Liver (tissue), 9 donors: ENCODE results near the gene NAALADL1. TPM values are rescaled to one million over a fixed set of nuclear protein-coding genes. Genes with fewer than 3 reads are reported as not detected.

Experiments used
- DNase-seq: peaks from one replicate; pipeline ENCODE4 v3.0.0-alpha.2; 2017; ENCODE audit warnings: low spot score
- H3K27ac ChIP-seq, 2 donors: one replicate each; pipeline ENCODE4 v1.7.0; 2013; ENCODE audit warnings: inconsistent platforms in 2 of 2, low read length in 2 of 2, control low read depth in 1 of 2, low read depth in 1 of 2, mild to moderate bottlenecking in 1 of 2
- H3K27me3 ChIP-seq, 4 donors: one replicate each; pipeline versions ENCODE4 v1.6.1 to v1.7.0; 2013; ENCODE audit warnings: low read length in 3 of 4, inconsistent platforms in 1 of 4, mild to moderate bottlenecking in 1 of 4, moderate library complexity in 1 of 4; ENCODE audit not compliant: control insufficient read depth in 4 of 4, insufficient read depth in 4 of 4
- H3K36me3 ChIP-seq, 4 donors: one replicate each; pipeline versions ENCODE4 v1.6.1 to v1.7.0; 2013; ENCODE audit warnings: low read length in 3 of 4, mild to moderate bottlenecking in 3 of 4, low read depth in 1 of 4, moderate library complexity in 1 of 4; ENCODE audit not compliant: control insufficient read depth in 4 of 4, insufficient read depth in 3 of 4
- H3K4me1 ChIP-seq, 4 donors: one replicate each; pipeline versions ENCODE4 v1.6.1 to v1.7.0; 2013; ENCODE audit warnings: low read length in 3 of 4, mild to moderate bottlenecking in 3 of 4, moderate library complexity in 1 of 4; ENCODE audit not compliant: control insufficient read depth in 4 of 4, insufficient read depth in 4 of 4
- H3K4me3 ChIP-seq, 3 donors: one replicate each; pipeline versions ENCODE4 v1.6.1 to v1.7.0; 2013; ENCODE audit warnings: low read length in 3 of 3, control low read depth in 1 of 3, low read depth in 1 of 3, mild to moderate bottlenecking in 1 of 3
- H3K9ac ChIP-seq, 2 donors: one replicate each; pipeline ENCODE4 v1.7.0; 2013; ENCODE audit warnings: low read length in 2 of 2, mild to moderate bottlenecking in 2 of 2, moderate library complexity in 2 of 2, control low read depth in 1 of 2, low read depth in 1 of 2
- H3K9me3 ChIP-seq, 4 donors: one replicate each; pipeline versions ENCODE4 v1.6.1 to v1.7.0; 2013; ENCODE audit warnings: low read length in 3 of 4; ENCODE audit not compliant: control insufficient read depth in 4 of 4
- ATF3 ChIP-seq: IDR thresholded peaks from 2 replicates; pipeline ENCODE4 v1.6.1; 2016; ENCODE audit warnings: antibody characterized with exemption
- CTCF ChIP-seq: fragments of 150-350 bp; IDR thresholded peaks from 2 replicates; pipeline ENCODE4 v1.5.1; 2017; ENCODE audit warnings: improper control_type of control experiment, low read depth, low read length; ENCODE audit not compliant: missing input control
- EGR1 ChIP-seq, 2 donors: IDR thresholded peaks; 2 replicates each; pipeline ENCODE4 v1.6.1; 2016 to 2018; ENCODE audit warnings: antibody characterized with exemption in 2 of 2, low read depth in 2 of 2
- FOXA1 ChIP-seq: IDR thresholded peaks from 2 replicates; pipeline ENCODE4 v1.6.1; 2016; ENCODE audit warnings: antibody characterized with exemption
- FOXA2 ChIP-seq: IDR thresholded peaks from 2 replicates; pipeline ENCODE4 v1.6.1; 2016; ENCODE audit warnings: antibody characterized with exemption
- HNF4A ChIP-seq, 2 donors: conservative IDR thresholded peaks; 2 replicates each; pipeline ENCODE4 v1.6.1; 2016; ENCODE audit warnings: antibody characterized with exemption in 2 of 2, mild to moderate bottlenecking in 2 of 2
- HNF4G ChIP-seq: IDR thresholded peaks from 2 replicates; pipeline ENCODE4 v1.6.1; 2016; ENCODE audit warnings: antibody characterized with exemption
- JUND ChIP-seq, 2 donors: IDR thresholded peaks; 2 replicates each; pipeline ENCODE4 v1.6.1; 2016; ENCODE audit warnings: antibody characterized with exemption in 2 of 2
- MAX ChIP-seq: IDR thresholded peaks from 2 replicates; pipeline ENCODE4 v1.6.1; 2016; ENCODE audit warnings: antibody characterized with exemption
- NR2F2 ChIP-seq: IDR thresholded peaks from 2 replicates; pipeline ENCODE4 v1.6.1; 2016; ENCODE audit warnings: antibody characterized with exemption
- RAD21 ChIP-seq, 2 donors: IDR thresholded peaks; 2 replicates each; pipeline ENCODE4 v1.6.1; 2016; ENCODE audit warnings: antibody characterized with exemption in 2 of 2, mild to moderate bottlenecking in 2 of 2
- REST ChIP-seq: IDR thresholded peaks from 2 replicates; pipeline ENCODE4 v1.6.1; 2016; ENCODE audit warnings: antibody characterized with exemption, mild to moderate bottlenecking
- RXRA ChIP-seq, 2 donors: IDR thresholded peaks; 2 replicates each; pipeline ENCODE4 v1.6.1; 2017 to 2018; ENCODE audit warnings: antibody characterized with exemption in 2 of 2, mild to moderate bottlenecking in 1 of 2
- SP1 ChIP-seq: IDR thresholded peaks from 2 replicates; pipeline ENCODE4 v1.6.1; 2018; ENCODE audit warnings: antibody characterized with exemption, mild to moderate bottlenecking
- TAF1 ChIP-seq: conservative IDR thresholded peaks from 2 replicates; pipeline ENCODE4 v1.6.1; 2016; ENCODE audit warnings: antibody characterized with exemption, mild to moderate bottlenecking
- YY1 ChIP-seq: IDR thresholded peaks from 2 replicates; pipeline ENCODE4 v1.6.1; 2016; ENCODE audit warnings: antibody characterized with exemption, mild to moderate bottlenecking
- ZBTB33 ChIP-seq: IDR thresholded peaks from 2 replicates; pipeline ENCODE4 v1.6.1; 2016; ENCODE audit warnings: antibody characterized with exemption
- WGBS: extraction: QIAGEN DNeasy Blood & Tissue Kit; methylation state at CpG from one replicate; pipeline ENCODE4 v1.1.7; 2013; 5-methylcytosine and 5-hydroxymethylcytosine counted together
- polyA plus RNA-seq, 2 donors: library from polyadenylated mRNA; stranded (reverse) in 1 of 2; unstranded in 1 of 2; fragments of 200-250 nt in 1 of 2; fragments of >200 nt in 1 of 2; fragmentation: Nextera tagmentation in 1 of 2; extraction: Ambion mirVana in 1 of 2; gene quantifications; one replicate each; pipeline versions ENCODE4 v1.2.1 to v1.2.3, GENCODE V29; 2013 to 2015
- total RNA-seq, 2 donors: library from RNA; depleted of rRNA; stranded (reverse); fragments of >200 nt; gene quantifications; one replicate each; pipeline ENCODE4 v1.2.3, GENCODE V29; 2014
- donor health status: healthy.
- donor health status: healthy.
- donor health status: healthy.
- donor health status: healthy.
- donor health status: healthy.

Gene NAALADL1
- total and polyA plus RNA-seq, 4 donors, result 1.2 to 2.1 (median 1.6) TPM

GRCh38 chr11:65107751-65108468, 49.6 kb upstream of the NAALADL1 start:
- Histone ChIP-seq H3K27ac (no peak overlapping the region), H3K4me3 (no peak overlapping the region), H3K9ac (no peak overlapping the region), H3K4me1 (peaks cover 11 to 39% (median 26%) of the 10 kb centered on the region in 4 donors), H3K9me3 (no peaks in the 10 kb centered on the region), H3K36me3 (peaks cover 3 to 13% (median 8%) of the 10 kb centered on the region in 4 donors), H3K27me3 (no peaks in the 10 kb centered on the region)
- TF ChIP-seq JUND (IDR thresholded peaks at IDR 0.05) (no peak), HNF4G (no peak), ATF3 (no peak), CTCF (no peak), HNF4A (conservative IDR thresholded peaks at IDR 0.05) (no peak), FOXA2 (no peak), RXRA (IDR thresholded peaks at IDR 0.05) (no peak), RAD21 (IDR thresholded peaks at IDR 0.05) (no peak), MAX (no peak), REST (no peak), ZBTB33 (no peak), TAF1 (no peak), FOXA1 (no peak), NR2F2 (no peak), SP1 (no peak), YY1 (no peak), EGR1 (IDR thresholded peaks at IDR 0.05; ENCODE audit: low read depth in 2 of 2) (no peak)
- no peak for DNase-seq
- WGBS, result 96% methylated on average over 52 of the region's 52 CpGs
